HFF-Myc (cell line): ENCODE data around the gene SPP1.
"Not testable (repeated sequence)": the region's sequence is repeated elsewhere in the genome, so short reads cannot be mapped to it uniquely, and the experiment has no call there.

Source experiments
- DNase-seq: peaks from one replicate; pipeline ENCODE4 v3.0.0-alpha.2; 2011; ENCODE audit warnings: low read depth; ENCODE audit errors: extremely low read depth
- H3K4me3 ChIP-seq: replicated peaks from 2 replicates; pipeline ENCODE4 v1.5.1; 2011; ENCODE audit warnings: low read depth, mild to moderate bottlenecking, control low read depth, low read length
- TF ChIP-seq, protein P1 (sequence below): IDR thresholded peaks from 2 replicates; pipeline ENCODE4 v1.5.1; 2012; ENCODE audit warnings: mild to moderate bottlenecking, low read depth, low read length, control low read depth; ENCODE audit errors: missing control alignments

SPP1 gene

DNA sequence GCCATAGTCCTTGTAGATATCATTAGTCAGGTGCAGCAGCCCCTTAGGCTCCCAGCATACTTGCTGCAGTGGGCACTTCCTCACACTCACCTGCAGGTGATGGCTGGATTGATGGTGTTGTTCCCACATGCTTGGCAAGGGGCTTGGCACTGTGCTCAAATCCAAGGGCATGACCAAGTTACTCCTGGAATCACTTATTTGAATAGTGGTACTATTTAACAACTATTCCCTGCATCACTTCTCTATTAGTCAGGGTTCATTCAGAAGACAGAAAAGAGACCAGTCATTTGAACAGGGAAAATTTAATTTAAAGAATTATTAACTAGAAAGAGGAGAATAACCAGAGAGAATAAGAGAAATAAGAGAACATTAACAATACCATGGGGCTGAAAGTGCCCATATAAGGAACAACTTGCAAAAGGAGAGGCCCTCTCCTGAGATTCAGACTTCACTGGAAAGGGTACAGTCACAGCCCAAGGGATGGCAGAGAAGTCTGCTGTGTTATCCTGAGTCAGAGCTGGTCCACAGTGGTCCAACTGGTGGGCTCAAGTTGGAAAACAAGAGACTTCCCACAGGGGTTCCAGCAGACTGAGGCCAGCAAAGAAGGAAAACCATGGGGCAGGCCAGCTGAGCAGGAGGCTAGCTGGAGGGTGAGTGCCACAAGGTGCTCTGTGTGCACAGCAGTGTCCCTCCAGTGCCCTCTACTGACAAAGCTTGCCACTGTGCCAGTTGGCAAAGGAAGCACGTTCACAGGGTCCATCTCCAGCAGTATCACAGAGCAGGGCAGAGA is 9.8 kb downstream of the SPP1 start:
- DNase-seq, result no peak
- TF ChIP-seq, protein P1, sequence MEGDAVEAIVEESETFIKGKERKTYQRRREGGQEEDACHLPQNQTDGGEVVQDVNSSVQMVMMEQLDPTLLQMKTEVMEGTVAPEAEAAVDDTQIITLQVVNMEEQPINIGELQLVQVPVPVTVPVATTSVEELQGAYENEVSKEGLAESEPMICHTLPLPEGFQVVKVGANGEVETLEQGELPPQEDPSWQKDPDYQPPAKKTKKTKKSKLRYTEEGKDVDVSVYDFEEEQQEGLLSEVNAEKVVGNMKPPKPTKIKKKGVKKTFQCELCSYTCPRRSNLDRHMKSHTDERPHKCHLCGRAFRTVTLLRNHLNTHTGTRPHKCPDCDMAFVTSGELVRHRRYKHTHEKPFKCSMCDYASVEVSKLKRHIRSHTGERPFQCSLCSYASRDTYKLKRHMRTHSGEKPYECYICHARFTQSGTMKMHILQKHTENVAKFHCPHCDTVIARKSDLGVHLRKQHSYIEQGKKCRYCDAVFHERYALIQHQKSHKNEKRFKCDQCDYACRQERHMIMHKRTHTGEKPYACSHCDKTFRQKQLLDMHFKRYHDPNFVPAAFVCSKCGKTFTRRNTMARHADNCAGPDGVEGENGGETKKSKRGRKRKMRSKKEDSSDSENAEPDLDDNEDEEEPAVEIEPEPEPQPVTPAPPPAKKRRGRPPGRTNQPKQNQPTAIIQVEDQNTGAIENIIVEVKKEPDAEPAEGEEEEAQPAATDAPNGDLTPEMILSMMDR, result peak; percentile 67
- H3K4me3 ChIP-seq, result no peak overlapping the region

- DNase-seq, result no peak
- H3K4me3 ChIP-seq, result no peak overlapping the region
- TF ChIP-seq, protein P1, result no peak
Measured at GRCh38 chr4:87985887-87986200, 10.3 kb downstream of the SPP1 start.

DNA sequence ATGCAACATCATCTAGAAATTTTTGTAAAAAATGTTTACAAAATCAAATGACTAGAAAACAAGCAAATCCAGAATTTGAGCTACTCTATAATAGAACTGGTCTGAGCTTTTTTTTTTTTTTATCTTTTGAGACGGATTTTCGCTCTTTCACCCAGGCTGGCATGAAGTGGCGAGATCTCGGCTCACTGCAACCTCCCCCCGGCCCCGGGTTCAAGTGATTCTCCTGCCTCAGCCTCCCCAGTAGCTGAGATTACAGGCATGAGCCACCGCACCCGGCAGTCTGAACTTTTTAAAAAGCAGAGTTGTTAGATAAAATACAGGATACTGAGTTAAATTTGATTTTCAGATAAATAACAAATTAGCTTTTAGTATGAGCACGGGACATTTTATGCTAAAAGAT is 11.0 kb downstream of the SPP1 start:
- no peak overlapping the region for H3K4me3 ChIP-seq
- TF ChIP-seq, protein P1, result no peak
- DNase-seq, result no peak

DNA sequence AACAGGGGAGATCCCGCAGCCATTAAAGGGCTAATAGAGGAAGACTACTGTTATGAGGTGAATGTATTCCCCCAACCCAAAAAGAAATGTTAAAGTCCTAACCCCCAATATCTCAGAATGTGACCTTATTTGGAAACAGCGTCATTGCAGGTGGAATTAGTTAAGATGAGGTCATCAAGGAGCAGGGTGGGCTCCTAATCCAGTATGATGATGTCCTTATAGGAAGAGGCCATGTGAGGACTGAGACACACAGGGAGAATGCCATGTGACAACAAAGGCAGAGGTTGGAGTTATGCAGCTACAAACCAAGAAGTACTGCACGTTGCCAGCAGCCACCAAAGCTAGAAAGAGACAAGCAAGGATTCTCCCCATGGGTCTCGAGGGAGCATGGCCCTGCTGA is 14.3 kb downstream of the SPP1 start:
- no peak overlapping the region for H3K4me3 ChIP-seq
- no peak for DNase-seq
- TF ChIP-seq, protein P1, result no peak

- no peak overlapping the region for H3K4me3 ChIP-seq
- TF ChIP-seq, protein P1, result no peak
- DNase-seq, result no peak
Measured at GRCh38 chr4:87995435-87995834, 19.9 kb downstream of the SPP1 start.

GRCh38 chr4:87999191-87999691 is 23.7 kb downstream of the SPP1 start:
- not testable (repeated sequence) for DNase-seq, H3K4me3 ChIP-seq

- no peak overlapping the region for H3K4me3 ChIP-seq
- no peak for DNase-seq
- TF ChIP-seq, protein P1, result no peak
Measured at GRCh38 chr4:88001871-88002270, 26.4 kb downstream of the SPP1 start.
